GM12878 (cell line): ENCODE data around the gene SERTAD2. TPM values are rescaled to one million over a fixed set of nuclear protein-coding genes. Genes with fewer than 3 reads are reported as not detected.

Source experiments
- BCL3 ChIP-seq: IDR thresholded peaks from 2 replicates; pipeline ENCODE4 v1.6.1; 2011; ENCODE audit warnings: borderline replicate concordance, low read depth, mild to moderate bottlenecking, moderate library complexity, low read length; ENCODE audit not compliant: insufficient read depth, poor library complexity, severe bottlenecking
- BRCA1 ChIP-seq: IDR thresholded peaks from 2 replicates; pipeline ENCODE4 v1.6.1; 2011; ENCODE audit warnings: low read depth, low read length, improper control_type of control experiment
- CBX5 ChIP-seq: sonication (generic); IDR thresholded peaks from 2 replicates; pipeline ENCODE4 v1.6.1; 2016; ENCODE audit warnings: low read depth, moderate library complexity, mild to moderate bottlenecking, inconsistent platforms
- CHD1 ChIP-seq: IDR thresholded peaks from 2 replicates; pipeline ENCODE4 v1.6.1; 2012; ENCODE audit warnings: low read depth, low read length, improper control_type of control experiment
- CREB1 ChIP-seq: IDR thresholded peaks from 2 replicates; pipeline ENCODE4 v1.6.1; 2012; ENCODE audit warnings: low read depth, mild to moderate bottlenecking, inconsistent platforms
- DPF2 ChIP-seq: fragments of 450-650 bp; IDR thresholded peaks from 2 replicates; pipeline ENCODE4 v1.6.1; 2017; ENCODE audit warnings: mild to moderate bottlenecking
- ETV6 ChIP-seq, 2 experiments: fragments of 450-650 bp in 1 of 2; IDR thresholded peaks in 1 of 2; conservative IDR thresholded peaks in 1 of 2; 2 replicates each; pipeline ENCODE4 v1.6.1; 2014; ENCODE audit warnings: antibody characterized with exemption in 1 of 2, borderline replicate concordance in 1 of 2, low read depth in 1 of 2, mild to moderate bottlenecking in 1 of 2, moderate library complexity in 1 of 2
- GABPA ChIP-seq: IDR thresholded peaks from 2 replicates; pipeline ENCODE4 v1.6.1; 2014; ENCODE audit warnings: antibody characterized with exemption, low read depth, mild to moderate bottlenecking, inconsistent platforms
- IKZF2 ChIP-seq, 2 experiments: fragments of 450-650 bp; IDR thresholded peaks; 2 replicates each; pipeline ENCODE4 v1.6.1; 2017; ENCODE audit warnings: mild to moderate bottlenecking in 2 of 2, moderate library complexity in 2 of 2
- IRF4 ChIP-seq: IDR thresholded peaks from 2 replicates; pipeline ENCODE4 v1.6.1; 2011; ENCODE audit warnings: low read depth, low read length
- JUNB ChIP-seq: IDR thresholded peaks from 2 replicates; pipeline ENCODE4 v1.6.1; 2016; ENCODE audit warnings: antibody characterized with exemption, mild to moderate bottlenecking
- KAT2A ChIP-seq: conservative IDR thresholded peaks from 2 replicates; pipeline ENCODE4 v1.6.1; 2011; ENCODE audit warnings: low read depth, low read length; ENCODE audit not compliant: control insufficient read depth
- MLLT1 ChIP-seq: fragments of 450-650 bp; IDR thresholded peaks from 2 replicates; pipeline ENCODE4 v1.6.1; 2016; ENCODE audit warnings: mild to moderate bottlenecking
- MTA3 ChIP-seq: IDR thresholded peaks from 2 replicates; pipeline ENCODE4 v1.6.1; 2012; ENCODE audit warnings: low read length, inconsistent platforms, borderline replicate concordance
- POLR2AphosphoS2 ChIP-seq: IDR thresholded peaks from 2 replicates; pipeline ENCODE4 v1.6.1; 2011; ENCODE audit warnings: low read depth, mild to moderate bottlenecking, low read length, improper control_type of control experiment, moderate library complexity
- RELA ChIP-seq: fragments of 450-650 bp; IDR thresholded peaks from 2 replicates; pipeline ENCODE4 v1.8.0; 2014; ENCODE audit warnings: borderline replicate concordance; ENCODE audit not compliant: partially characterized antibody
- RUNX3 ChIP-seq: IDR thresholded peaks from 2 replicates; pipeline ENCODE4 v1.6.1; 2012; ENCODE audit warnings: low read length, inconsistent platforms
- SIX5 ChIP-seq: IDR thresholded peaks from 2 replicates; pipeline ENCODE4 v1.6.1; 2011; ENCODE audit warnings: mild to moderate bottlenecking, low read depth, low read length, moderate library complexity; ENCODE audit not compliant: severe bottlenecking
- TBL1XR1 ChIP-seq: IDR thresholded peaks from 2 replicates; pipeline ENCODE4 v1.6.1; 2012; ENCODE audit warnings: low read depth, low read length, improper control_type of control experiment
- TCF12 ChIP-seq: IDR thresholded peaks from 2 replicates; pipeline ENCODE4 v1.6.1; 2011; ENCODE audit warnings: low read depth, mild to moderate bottlenecking, low read length
- ZNF207 ChIP-seq: fragments of 450-650 bp; IDR thresholded peaks from 2 replicates; pipeline ENCODE4 v1.6.1; 2014; ENCODE audit warnings: antibody characterized with exemption, mild to moderate bottlenecking, borderline replicate concordance
- ZNF217 ChIP-seq: fragments of 450-650 bp; IDR thresholded peaks from 2 replicates; pipeline ENCODE4 v1.6.1; 2017; ENCODE audit warnings: antibody characterized with exemption, mild to moderate bottlenecking
- ZNF384 ChIP-seq: IDR thresholded peaks from 2 replicates; pipeline ENCODE4 v1.6.1; 2012; ENCODE audit warnings: low read depth, mild to moderate bottlenecking, low read length, improper control_type of control experiment, borderline replicate concordance
- ZNF687 ChIP-seq: fragments of 450-650 bp; IDR thresholded peaks from 2 replicates; pipeline ENCODE4 v1.6.1; 2017; ENCODE audit warnings: mild to moderate bottlenecking, moderate library complexity
- polyA plus RNA-seq, 11 experiments: library from polyadenylated mRNA; depleted of rRNA in 4 of 11; unstranded in 6 of 11; stranded (reverse) in 5 of 11; fragments of >200 nt; fragmentation: Nextera tagmentation in 4 of 11; fragmentation: Illumina TruSeq in 1 of 11; extraction: Ambion mirVana in 4 of 11; extraction: Trizol in 1 of 11; gene quantifications; 1 replicate in 1 of 11; 2 replicates in 10 of 11; pipeline versions ENCODE4 v1.2.1 to v1.2.3, GENCODE V29; 2011 to 2016; ENCODE audit warnings: inconsistent platforms in 2 of 11, missing spikeins in 2 of 11, low read depth in 1 of 11
- total RNA-seq, 4 experiments: library from RNA; depleted of rRNA in 3 of 4; stranded (reverse); fragments of >200 nt in 3 of 4; fragmentation: Illumina TruSeq in 1 of 4; extraction: Trizol in 1 of 4; gene quantifications; 2 replicates each; pipeline versions ENCODE4 v1.2.1 to v1.2.3, GENCODE V29; 2013 to 2021

The SERTAD2 gene
- total and polyA plus RNA-seq, 10 of the 15 experiments (the other 5 are each of a cell fraction or from before 2014, with no cell fraction given): 7.9 to 28.7 (median 20.1) TPM

GRCh38 chr2:64646007-64646880 lies 7.5 kb downstream of the SERTAD2 start (continued):
- TF ChIP-seq ZNF384: no peak
- no peak for TF ChIP-seq ZNF217
- TF ChIP-seq SIX5: no peak
- TF ChIP-seq BRCA1: no peak
- TF ChIP-seq ETV6 (conservative IDR thresholded peaks at IDR 0.05 in 1 of 2, IDR thresholded peaks at IDR 0.05 in 1 of 2; ENCODE audit: borderline replicate concordance in 1 of 2, low read depth in 1 of 2): no peak
- no peak for TF ChIP-seq MTA3
- no peak for TF ChIP-seq CBX5
- 0 out of 2 replicates have a peak, but pooled peaks have one; percentile 32 for TF ChIP-seq TBL1XR1
- TF ChIP-seq RUNX3: peak; percentile 16; the same call in 1 of the 2 replicates
- TF ChIP-seq ZNF687: no peak
- TF ChIP-seq ZNF207: no peak
- TF ChIP-seq MLLT1: no peak
- TF ChIP-seq JUNB: no peak
- TF ChIP-seq POLR2AphosphoS2: no peak
- TF ChIP-seq CHD1: 0 out of 2 replicates have a peak, but pooled peaks have one; percentile 64
- 0 out of 4 replicates have a peak, but pooled peaks of 1 of the 2 experiments have one; percentile 9 for TF ChIP-seq IKZF2 (IDR thresholded peaks at IDR 0.05)
- no peak for TF ChIP-seq BCL3
- no peak for TF ChIP-seq DPF2
- no peak for TF ChIP-seq TCF12
- TF ChIP-seq RELA: no peak
- 0 out of 2 replicates have a peak, but pooled peaks have one; percentile 16 for TF ChIP-seq CREB1
- no peak for TF ChIP-seq GABPA
- TF ChIP-seq IRF4: no peak
- no peak for TF ChIP-seq KAT2A
